GM12872 (cell line): ENCODE data around the gene ITPKB.
A peak's percentile ranks its signal among the peaks of the same experiment; 100 is the strongest.

Experiments
- CTCF ChIP-seq: IDR thresholded peaks from 3 replicates; pipeline ENCODE4 v1.5.1; 2011; ENCODE audit warnings: low read depth, mild to moderate bottlenecking, low read length, moderate library complexity; ENCODE audit not compliant: insufficient read depth

The ITPKB gene

GRCh38 chr1:226617109-226617508, 122.0 kb downstream of the ITPKB start:
- TF ChIP-seq CTCF: no peak

GRCh38 chr1:226616636-226617035, 122.4 kb downstream of the ITPKB start:
- no peak for TF ChIP-seq CTCF

GRCh38 chr1:226615876-226616275, 123.2 kb downstream of the ITPKB start:
- TF ChIP-seq CTCF: no peak

GRCh38 chr1:226611301-226611700, 127.8 kb downstream of the ITPKB start:
- no peak for TF ChIP-seq CTCF

- no peak for TF ChIP-seq CTCF
These were observed 128.4 kb downstream of the ITPKB start for GRCh38 chr1:226610671-226611070.

- no peak for TF ChIP-seq CTCF
These were observed 129.1 kb downstream of the ITPKB start for GRCh38 chr1:226609836-226610455.

GRCh38 chr1:226608699-226609505, 130.2 kb downstream of the ITPKB start:
- peak; percentile 90 for TF ChIP-seq CTCF
